SU-DHL-6 (cell line): ENCODE data around the gene PANX2.
"Not testable (repeated sequence)": the region's sequence is repeated elsewhere in the genome, so short reads cannot be mapped to it uniquely, and the experiment has no call there.

Source experiments
- EZH2phosphoT487 ChIP-seq: fragments of 200-600 bp; sonication (generic), shearing (Covaris generic); conservative IDR thresholded peaks from 2 replicates; pipeline ENCODE4 v1.6.1; 2018; ENCODE audit warnings: mild to moderate bottlenecking, antibody characterized with exemption, low read length, moderate library complexity, mixed read lengths
- TF ChIP-seq, protein P1 (sequence below): fragments of 200-600 bp; sonication (generic); IDR thresholded peaks from one replicate; pipeline ENCODE4 v1.5.1; 2017; ENCODE audit warnings: antibody characterized with exemption, mild to moderate bottlenecking, low read length, moderate library complexity; ENCODE audit not compliant: insufficient read depth, poor library complexity, severe bottlenecking

- TF ChIP-seq, protein P1, sequence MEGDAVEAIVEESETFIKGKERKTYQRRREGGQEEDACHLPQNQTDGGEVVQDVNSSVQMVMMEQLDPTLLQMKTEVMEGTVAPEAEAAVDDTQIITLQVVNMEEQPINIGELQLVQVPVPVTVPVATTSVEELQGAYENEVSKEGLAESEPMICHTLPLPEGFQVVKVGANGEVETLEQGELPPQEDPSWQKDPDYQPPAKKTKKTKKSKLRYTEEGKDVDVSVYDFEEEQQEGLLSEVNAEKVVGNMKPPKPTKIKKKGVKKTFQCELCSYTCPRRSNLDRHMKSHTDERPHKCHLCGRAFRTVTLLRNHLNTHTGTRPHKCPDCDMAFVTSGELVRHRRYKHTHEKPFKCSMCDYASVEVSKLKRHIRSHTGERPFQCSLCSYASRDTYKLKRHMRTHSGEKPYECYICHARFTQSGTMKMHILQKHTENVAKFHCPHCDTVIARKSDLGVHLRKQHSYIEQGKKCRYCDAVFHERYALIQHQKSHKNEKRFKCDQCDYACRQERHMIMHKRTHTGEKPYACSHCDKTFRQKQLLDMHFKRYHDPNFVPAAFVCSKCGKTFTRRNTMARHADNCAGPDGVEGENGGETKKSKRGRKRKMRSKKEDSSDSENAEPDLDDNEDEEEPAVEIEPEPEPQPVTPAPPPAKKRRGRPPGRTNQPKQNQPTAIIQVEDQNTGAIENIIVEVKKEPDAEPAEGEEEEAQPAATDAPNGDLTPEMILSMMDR = not testable (repeated sequence)
- TF ChIP-seq EZH2phosphoT487 = not testable (repeated sequence)
Observed at GRCh38 chr22:50204998-50205397, 34.5 kb downstream of the PANX2 start.
